HCT116 (cell line): ENCODE data around the gene TNKS1BP1. TPM values are rescaled to one million over a fixed set of nuclear protein-coding genes. Genes with fewer than 3 reads are reported as not detected.

Experiments
- ATAC-seq: fragments of 200-7000 bp; cut with Tn5 transposase; 2 replicates; pipeline ENCODE4 v1.9.1; 2020; ENCODE audit warnings: mild to moderate bottlenecking, moderate library complexity
- BruUV-seq: library from RNA; stranded (reverse); fragments of 400-500 nt; replicated peaks from 2 replicates; lab custom pipeline; 2021; lab: Mats Ljungman, UMichigan
- CTCF ChIA-PET: fragments of 300-600 bp; sonication (Branson Sonifier 250); formaldehyde crosslinking; loops from one replicate; lab custom pipeline; 2021; ENCODE audit warnings: antibody characterized with exemption; lab: Charles Lee
- POLR2A ChIA-PET: fragments of 300-600, 350-600 bp; sonication (Branson Sonifier 250); formaldehyde crosslinking; loops from one replicate; lab custom pipeline; 2021; ENCODE audit warnings: antibody characterized with exemption; lab: Charles Lee
- RAD21 ChIA-PET, 2 experiments: fragments of 300-600 bp; sonication (Branson Sonifier 250); formaldehyde crosslinking; loops; one replicate each; lab custom pipeline; 2023; ENCODE audit warnings: low total read pairs in 2 of 2; ENCODE audit not compliant: uncharacterized antibody in 2 of 2, unreplicated experiment in 2 of 2, low non-redundant PET in 1 of 2; lab: Charles Lee
- DNase-seq: peaks from one replicate; pipeline ENCODE4 v3.0.0-alpha.2; 2010; ENCODE audit warnings: low read depth, low spot score
- H2AFZ ChIP-seq: fragments of 200-600 bp; shearing (Covaris generic), sonication (generic); 2 replicates; pipeline ENCODE4 v1.6.1; 2017; ENCODE audit warnings: low read depth, mixed run types, mixed read lengths, antibody characterized with exemption, low read length; ENCODE audit not compliant: poor library complexity, severe bottlenecking
- H3K27ac ChIP-seq: 2 replicates; pipeline ENCODE4 v1.5.1; 2012; ENCODE audit warnings: low read depth, low read length
- H3K27me3 ChIP-seq: fragments of 200-600 bp; sonication (generic); 2 replicates; pipeline ENCODE4 v1.6.1; 2016; ENCODE audit warnings: mixed run types, low read length, mixed read lengths; ENCODE audit not compliant: insufficient read depth
- H3K36me3 ChIP-seq, 2 experiments: fragments of 200-500 bp in 1 of 2; fragments of 200-600 bp in 1 of 2; sonication (Bioruptor generic) in 1 of 2; sonication (generic) in 1 of 2; 2 replicates each; pipeline versions ENCODE4 v1.5.1 to v1.6.1; 2014 to 2016; ENCODE audit warnings: low read length in 2 of 2, inconsistent platforms in 1 of 2, mixed read lengths in 1 of 2, mixed run types in 1 of 2; ENCODE audit not compliant: insufficient read depth in 2 of 2, control insufficient read depth in 1 of 2
- H3K4me1 ChIP-seq, 2 experiments: fragments of 200-600 bp in 1 of 2; sonication (generic) in 1 of 2; 2 replicates each; pipeline versions ENCODE4 v1.5.1 to v1.6.1; 2012 to 2017; ENCODE audit warnings: low read length in 2 of 2, inconsistent platforms in 1 of 2, mild to moderate bottlenecking in 1 of 2, mixed read lengths in 1 of 2, mixed run types in 1 of 2, moderate library complexity in 1 of 2; ENCODE audit not compliant: insufficient read depth in 2 of 2, control insufficient read depth in 1 of 2
- H3K4me2 ChIP-seq: fragments of 200-600 bp; sonication (generic); 2 replicates; pipeline ENCODE4 v1.6.1; 2017; ENCODE audit warnings: mixed run types, low read length, mixed read lengths
- H3K4me3 ChIP-seq, 2 experiments: fragments of 200-600 bp in 1 of 2; sonication (generic) in 1 of 2; replicated peaks in 1 of 2; 2 replicates each; pipeline ENCODE4 v1.5.1; 2011 to 2016; ENCODE audit warnings: low read length in 2 of 2, control low read depth in 1 of 2, low read depth in 1 of 2, mild to moderate bottlenecking in 1 of 2, mixed read lengths in 1 of 2, mixed run types in 1 of 2
- H3K79me2 ChIP-seq: fragments of 200-600 bp; sonication (generic); 2 replicates; pipeline ENCODE4 v1.6.1; 2017; ENCODE audit warnings: mild to moderate bottlenecking, mixed run types, low read length, moderate library complexity, mixed read lengths; ENCODE audit not compliant: insufficient read depth
- H3K9ac ChIP-seq: fragments of 200-600 bp; sonication (generic); 2 replicates; pipeline ENCODE4 v1.6.1; 2016; ENCODE audit warnings: low read length, mixed read lengths
- H3K9me2 ChIP-seq: fragments of 200-600 bp; sonication (generic), shearing (Covaris generic); 2 replicates; pipeline ENCODE4 v1.6.1; 2017; ENCODE audit warnings: mixed run types, mild to moderate bottlenecking, moderate library complexity; ENCODE audit not compliant: insufficient read depth
- H3K9me3 ChIP-seq, 2 experiments: fragments of 200-500 bp in 1 of 2; fragments of 200-600 bp in 1 of 2; sonication (Bioruptor generic) in 1 of 2; sonication (generic) in 1 of 2; 2 replicates each; pipeline ENCODE4 v1.6.1; 2014 to 2017; ENCODE audit warnings: low read length in 2 of 2, mixed read lengths in 2 of 2, inconsistent platforms in 1 of 2, low read depth in 1 of 2, mild to moderate bottlenecking in 1 of 2, mixed run types in 1 of 2, moderate library complexity in 1 of 2; ENCODE audit not compliant: control insufficient read depth in 1 of 2, insufficient read depth in 1 of 2
- H4K20me1 ChIP-seq: fragments of 200-600 bp; sonication (generic), shearing (Covaris generic); 2 replicates; pipeline ENCODE4 v1.6.1; 2017; ENCODE audit warnings: mixed run types, mild to moderate bottlenecking, moderate library complexity; ENCODE audit not compliant: insufficient read depth
- ATF3 ChIP-seq: IDR thresholded peaks from 2 replicates; pipeline ENCODE4 v1.6.1; 2012
- CTCF ChIP-seq, 3 experiments: fragments of 200-600 bp in 1 of 3; sonication (generic) in 1 of 3; IDR thresholded peaks in 2 of 3; conservative IDR thresholded peaks in 1 of 3; 2 replicates each; pipeline ENCODE4 v1.5.1; 2012 to 2017; ENCODE audit warnings: low read depth in 2 of 3, low read length in 2 of 3, antibody characterized with exemption in 1 of 3, borderline replicate concordance in 1 of 3, control low read depth in 1 of 3, mild to moderate bottlenecking in 1 of 3, mixed read lengths in 1 of 3, mixed run types in 1 of 3, moderate library complexity in 1 of 3; ENCODE audit not compliant: insufficient read depth in 1 of 3
- EGR1 ChIP-seq: IDR thresholded peaks from 2 replicates; pipeline ENCODE4 v1.6.1; 2012; ENCODE audit warnings: low read depth
- ELF1 ChIP-seq: IDR thresholded peaks from 2 replicates; pipeline ENCODE4 v1.6.1; 2012; ENCODE audit warnings: low read depth, borderline replicate concordance
- FOSL1 ChIP-seq: IDR thresholded peaks from 2 replicates; pipeline ENCODE4 v1.6.1; 2012; ENCODE audit warnings: low read depth
- JUND ChIP-seq: IDR thresholded peaks from 2 replicates; pipeline ENCODE4 v1.6.1; 2012
- POLR2AphosphoS5 ChIP-seq: IDR thresholded peaks from 2 replicates; pipeline ENCODE4 v1.6.1; 2011; ENCODE audit warnings: mild to moderate bottlenecking, low read depth, low read length, moderate library complexity
- RAD21 ChIP-seq: IDR thresholded peaks from 2 replicates; pipeline ENCODE4 v1.6.1; 2012; ENCODE audit warnings: low read depth, mild to moderate bottlenecking
- ZFX ChIP-seq: fragments of 450-650 bp; IDR thresholded peaks from 2 replicates; pipeline ENCODE4 v1.6.1; 2017
- intact Hi-C: fragments of 100-400 bp; cut with micrococcal nuclease; formaldehyde crosslinking; loops from 2 replicates; pipeline ENCODE4 v1.10.0; 2022
- total RNA-seq: library from RNA; stranded (reverse); gene quantifications from one replicate; pipeline ENCODE4 v1.2.1, GENCODE V29; 2021; ENCODE audit not compliant: unreplicated experiment
- TF ChIP-seq, protein P1 (sequence below): IDR thresholded peaks from 2 replicates; pipeline ENCODE4 v1.6.1; 2012

The TNKS1BP1 gene
- total RNA-seq, 1 experiment from 2014 or later, result 77.6 TPM

GRCh38 chr11:57314221-57314973, 10.4 kb downstream of the TNKS1BP1 start:
- Histone ChIP-seq H3K9me3 (no peaks in the 10 kb centered on the region), H3K79me2 (0 out of 2 replicates have a peak, but pooled peaks cover 4% of the 10 kb centered on the region), H3K27ac (no peak overlapping the region), H3K36me3 (peaks cover 29 to 35% of the 10 kb centered on the region in 2 experiments; a peak in 3 of 4 replicates), H2AFZ (no peak overlapping the region), H3K9ac (no peak overlapping the region), H3K4me3 (no peak overlapping the region), H3K4me2 (no peak overlapping the region), H3K9me2 (no peaks in the 10 kb centered on the region), H3K27me3 (no peaks in the 10 kb centered on the region), H4K20me1 (no peaks in the 10 kb centered on the region), H3K4me1 (peaks cover 13 to 23% of the 10 kb centered on the region in 2 experiments)
- CTCF ChIA-PET, result no interaction called here
- no peak for TF ChIP-seq POLR2AphosphoS5
- no peak for TF ChIP-seq ATF3
- no peak for TF ChIP-seq CTCF (IDR thresholded peaks at IDR 0.05 in 2 of 3, conservative IDR thresholded peaks at IDR 0.05 in 1 of 3; ENCODE audit: borderline replicate concordance in 1 of 3, insufficient read depth in 1 of 3, low read depth in 2 of 3, low read length in 2 of 3)
- TF ChIP-seq EGR1, result no peak
- TF ChIP-seq JUND, result no peak
- TF ChIP-seq, protein P1, sequence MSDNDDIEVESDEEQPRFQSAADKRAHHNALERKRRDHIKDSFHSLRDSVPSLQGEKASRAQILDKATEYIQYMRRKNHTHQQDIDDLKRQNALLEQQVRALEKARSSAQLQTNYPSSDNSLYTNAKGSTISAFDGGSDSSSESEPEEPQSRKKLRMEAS, result no peak
- no peak for TF ChIP-seq FOSL1
- no peak for TF ChIP-seq ZFX
- TF ChIP-seq RAD21, result no peak
- no peak for TF ChIP-seq ELF1
- DNase-seq (no peak), ATAC-seq (no peak)
- POLR2A ChIA-PET, result interaction anchor here (0.6 to 4.7 kb wide), 2 partner anchors 9 to 470 kb away, joined by 3 to 42 read pairs; partner anchors contain the start of gene TNKS1BP1
- intact Hi-C loops, result no loop called here
- RAD21 ChIA-PET, result no interaction called here
- BruUV-seq, result no TSS peak
